Epithelial cell of proximal tubule (primary cell): ENCODE measurements around the gene PCSK5. TPM values are rescaled to one million over a fixed set of nuclear protein-coding genes. Genes with fewer than 3 reads are reported as not detected.

Experiments used
- DNase-seq: peaks from one replicate; pipeline ENCODE4 v3.0.0-alpha.2; 2011; ENCODE audit warnings: low read depth
- H3K4me3 ChIP-seq: 2 replicates; pipeline ENCODE4 v1.5.1; 2011; ENCODE audit warnings: low read depth, mild to moderate bottlenecking, low read length
- CTCF ChIP-seq: conservative IDR thresholded peaks from 2 replicates; pipeline ENCODE4 v1.5.1; 2012; ENCODE audit warnings: low read depth, mild to moderate bottlenecking, low read length
- total RNA-seq: library from RNA; depleted of rRNA; stranded (reverse); fragments of >200 nt; gene quantifications from 2 replicates; pipeline ENCODE4 v1.2.3, GENCODE V29; 2015

Gene PCSK5
- total RNA-seq, 1 donor from 2014 or later, result 23.2 TPM

GRCh38 chr9:75967556-75967955, 77.1 kb downstream of the PCSK5 start:
- no peak for DNase-seq
- no peak for TF ChIP-seq CTCF
- H3K4me3 ChIP-seq, result no peak overlapping the region

- DNase-seq, result no peak
- H3K4me3 ChIP-seq, result no peak overlapping the region
- TF ChIP-seq CTCF, result no peak
These were observed 83.7 kb downstream of the PCSK5 start for GRCh38 chr9:75974016-75974766.

GRCh38 chr9:75975071-75975470, 84.6 kb downstream of the PCSK5 start:
- TF ChIP-seq CTCF, result no peak
- H3K4me3 ChIP-seq, result no peak overlapping the region
- no peak for DNase-seq

- TF ChIP-seq CTCF, result no peak
- no peak overlapping the region for H3K4me3 ChIP-seq
- no peak for DNase-seq
These were observed 86.1 kb downstream of the PCSK5 start for GRCh38 chr9:75976549-75976948.

GRCh38 chr9:75979362-75979761, 88.9 kb downstream of the PCSK5 start:
- DNase-seq, result no peak
- H3K4me3 ChIP-seq, result no peak overlapping the region
- TF ChIP-seq CTCF, result peak; percentile 68

GRCh38 chr9:75983319-75984045, 93.0 kb downstream of the PCSK5 start:
- DNase-seq, result no peak
- TF ChIP-seq CTCF, result no peak
- no peak overlapping the region for H3K4me3 ChIP-seq
